Right atrium auricular region (tissue), 2 donors: ENCODE data around the gene TF. TPM values are rescaled to one million over a fixed set of nuclear protein-coding genes. Genes with fewer than 3 reads are reported as not detected.
A peak's percentile ranks its signal among the peaks of the same experiment; 100 is the strongest.

Experiments used
- DNase-seq: peaks from one replicate; pipeline ENCODE4 v3.0.0-alpha.2; 2019; ENCODE audit warnings: low spot score
- H3K27ac ChIP-seq, 2 donors: fragments of 200-600 bp; sonication (generic); 1 replicate in 1 of 2; 2 replicates in 1 of 2; pipeline ENCODE4 v1.5.1; 2016 to 2019
- H3K27me3 ChIP-seq, 2 donors: fragments of 200-600 bp; sonication (generic); one replicate each; pipeline versions ENCODE4 v1.5.1 to v1.6.0; 2017 to 2019
- H3K36me3 ChIP-seq: fragments of 200-600 bp; sonication (generic); one replicate; pipeline ENCODE4 v1.5.1; 2016
- H3K4me1 ChIP-seq, 2 donors: fragments of 200-600 bp; sonication (generic); one replicate each; pipeline versions ENCODE4 v1.5.1 to v1.6.0; 2017 to 2019
- H3K4me3 ChIP-seq, 2 donors: fragments of 200-600 bp; sonication (generic); 1 replicate in 1 of 2; 2 replicates in 1 of 2; pipeline ENCODE4 v1.5.1; 2017 to 2019; ENCODE audit warnings: mild to moderate bottlenecking in 1 of 2, moderate library complexity in 1 of 2
- H3K9me3 ChIP-seq, 2 donors: fragments of 200-600 bp; sonication (generic); one replicate each; pipeline ENCODE4 v1.5.1; 2019
- total RNA-seq, 2 donors: library from RNA; depleted of rRNA; stranded (reverse); fragments of >200 nt; gene quantifications; one replicate each; pipeline ENCODE4 v1.1.0, GENCODE V29; 2016
- TF ChIP-seq, protein P1 (sequence below), 2 donors: fragments of 200-600 bp; sonication (generic); IDR thresholded peaks; one replicate each; pipeline ENCODE4 v1.5.1; 2019; ENCODE audit warnings: antibody characterized with exemption in 2 of 2

The TF gene
- total RNA-seq, 2 donors from 2014 or later, result 4.1 TPM; not detected in 1

- TF ChIP-seq, protein P1, sequence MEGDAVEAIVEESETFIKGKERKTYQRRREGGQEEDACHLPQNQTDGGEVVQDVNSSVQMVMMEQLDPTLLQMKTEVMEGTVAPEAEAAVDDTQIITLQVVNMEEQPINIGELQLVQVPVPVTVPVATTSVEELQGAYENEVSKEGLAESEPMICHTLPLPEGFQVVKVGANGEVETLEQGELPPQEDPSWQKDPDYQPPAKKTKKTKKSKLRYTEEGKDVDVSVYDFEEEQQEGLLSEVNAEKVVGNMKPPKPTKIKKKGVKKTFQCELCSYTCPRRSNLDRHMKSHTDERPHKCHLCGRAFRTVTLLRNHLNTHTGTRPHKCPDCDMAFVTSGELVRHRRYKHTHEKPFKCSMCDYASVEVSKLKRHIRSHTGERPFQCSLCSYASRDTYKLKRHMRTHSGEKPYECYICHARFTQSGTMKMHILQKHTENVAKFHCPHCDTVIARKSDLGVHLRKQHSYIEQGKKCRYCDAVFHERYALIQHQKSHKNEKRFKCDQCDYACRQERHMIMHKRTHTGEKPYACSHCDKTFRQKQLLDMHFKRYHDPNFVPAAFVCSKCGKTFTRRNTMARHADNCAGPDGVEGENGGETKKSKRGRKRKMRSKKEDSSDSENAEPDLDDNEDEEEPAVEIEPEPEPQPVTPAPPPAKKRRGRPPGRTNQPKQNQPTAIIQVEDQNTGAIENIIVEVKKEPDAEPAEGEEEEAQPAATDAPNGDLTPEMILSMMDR (IDR thresholded peaks at IDR 0.05), result no peak
- H3K36me3 ChIP-seq, result no peaks in the 10 kb centered on the region
- H3K4me3 ChIP-seq, result no peak overlapping the region
- no peaks in the 10 kb centered on the region for H3K27me3 ChIP-seq
- no peak overlapping the region for H3K27ac ChIP-seq
- no peaks in the 10 kb centered on the region for H3K9me3 ChIP-seq
- peaks cover 0 to 8% of the 10 kb centered on the region in 2 donors for H3K4me1 ChIP-seq
- DNase-seq, result no peak
Measured at GRCh38 chr3:133840055-133840737, 94.0 kb downstream of the TF start.

DNA sequence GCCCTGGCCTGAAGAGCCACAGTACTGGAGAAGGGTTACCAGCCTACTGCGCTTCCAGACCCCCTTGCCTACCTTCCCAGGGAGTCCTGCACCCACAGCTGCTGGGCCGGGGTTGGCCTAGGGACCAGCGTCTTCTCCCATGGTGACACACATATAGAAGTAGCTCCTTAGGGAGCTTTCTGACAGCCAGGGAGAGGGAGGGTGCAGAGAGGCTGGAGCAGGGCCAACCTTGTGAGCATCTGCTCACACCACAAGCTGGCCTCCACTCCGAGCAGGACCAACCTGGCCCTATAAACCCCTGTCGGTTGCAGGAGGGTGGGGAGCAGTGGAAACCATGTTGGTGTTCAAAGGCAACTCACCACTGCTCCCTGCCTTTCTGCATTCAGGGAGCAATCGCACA, 94.6 kb downstream of the TF start:
- no peak for DNase-seq
- Histone ChIP-seq H3K36me3 (no peaks in the 10 kb centered on the region), H3K9me3 (no peaks in the 10 kb centered on the region), H3K27ac (no peak overlapping the region), H3K27me3 (no peaks in the 10 kb centered on the region), H3K4me3 (no peak overlapping the region), H3K4me1 (peaks cover 0 to 8% of the 10 kb centered on the region in 2 donors)
- TF ChIP-seq, protein P1 (IDR thresholded peaks at IDR 0.05), result no peak

- Histone ChIP-seq H3K27ac (no peak overlapping the region), H3K9me3 (no peaks in the 10 kb centered on the region), H3K36me3 (no peaks in the 10 kb centered on the region), H3K4me1 (peaks cover 0 to 8% of the 10 kb centered on the region in 2 donors), H3K4me3 (no peak overlapping the region), H3K27me3 (no peaks in the 10 kb centered on the region)
- TF ChIP-seq, protein P1 (IDR thresholded peaks at IDR 0.05), result no peak
- DNase-seq, result no peak
Measured at GRCh38 chr3:133841196-133841595, 95.0 kb downstream of the TF start.

DNA sequence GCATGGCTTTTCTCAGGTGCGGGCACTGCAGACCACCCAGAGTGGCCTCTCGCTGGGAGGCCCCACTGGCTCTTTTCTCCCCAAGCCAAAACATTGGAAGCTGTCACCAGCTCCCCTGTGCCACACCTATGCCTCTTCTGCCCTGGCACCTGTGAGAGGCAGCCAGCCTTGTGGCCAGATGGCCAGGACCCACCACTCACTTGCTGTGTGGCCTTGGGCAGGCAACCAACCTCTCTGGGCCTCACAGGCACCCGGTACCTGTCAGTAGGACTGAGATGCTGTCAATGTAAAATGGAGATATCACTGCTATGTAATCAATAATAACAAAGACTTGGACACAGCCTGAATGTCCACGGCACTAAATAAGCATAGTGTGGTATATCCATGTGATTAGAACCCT, 96.0 kb downstream of the TF start:
- no peaks in the 10 kb centered on the region for H3K36me3 ChIP-seq
- DNase-seq, result no peak
- peaks cover 0 to 8% of the 10 kb centered on the region in 2 donors for H3K4me1 ChIP-seq
- H3K9me3 ChIP-seq, result no peaks in the 10 kb centered on the region
- H3K4me3 ChIP-seq, result no peak overlapping the region
- TF ChIP-seq, protein P1 (IDR thresholded peaks at IDR 0.05), result no peak
- H3K27ac ChIP-seq, result no peak overlapping the region
- H3K27me3 ChIP-seq, result no peaks in the 10 kb centered on the region

DNA sequence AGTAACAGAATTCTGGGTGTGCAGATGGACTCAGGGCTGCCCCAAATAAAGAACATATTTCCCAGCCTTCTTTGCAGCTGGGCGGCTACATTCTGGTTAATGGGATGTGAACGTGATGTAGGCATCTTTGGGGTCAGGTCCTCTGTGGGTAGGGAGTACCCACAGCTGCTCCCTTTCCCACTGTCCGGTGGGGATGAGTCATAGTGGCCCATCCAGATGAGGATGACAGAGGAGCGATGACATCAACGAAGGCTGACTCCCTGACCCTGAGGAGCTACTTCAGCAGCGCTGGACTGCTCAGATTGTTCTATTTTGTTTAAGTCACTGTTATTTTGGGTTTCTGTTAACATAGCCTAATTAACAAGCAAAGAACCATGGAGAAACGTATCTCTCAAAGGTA, 97.4 kb downstream of the TF start:
- no peak for DNase-seq
- H3K4me3 ChIP-seq, result no peak overlapping the region
- TF ChIP-seq, protein P1 (IDR thresholded peaks at IDR 0.05), result no peak
- peak overlapping the region in 1 of 2 donors; percentile 35 for H3K27ac ChIP-seq
- H3K36me3 ChIP-seq, result no peaks in the 10 kb centered on the region
- H3K9me3 ChIP-seq, result no peaks in the 10 kb centered on the region
- peaks cover 0 to 8% of the 10 kb centered on the region in 2 donors for H3K4me1 ChIP-seq
- H3K27me3 ChIP-seq, result no peaks in the 10 kb centered on the region

DNA sequence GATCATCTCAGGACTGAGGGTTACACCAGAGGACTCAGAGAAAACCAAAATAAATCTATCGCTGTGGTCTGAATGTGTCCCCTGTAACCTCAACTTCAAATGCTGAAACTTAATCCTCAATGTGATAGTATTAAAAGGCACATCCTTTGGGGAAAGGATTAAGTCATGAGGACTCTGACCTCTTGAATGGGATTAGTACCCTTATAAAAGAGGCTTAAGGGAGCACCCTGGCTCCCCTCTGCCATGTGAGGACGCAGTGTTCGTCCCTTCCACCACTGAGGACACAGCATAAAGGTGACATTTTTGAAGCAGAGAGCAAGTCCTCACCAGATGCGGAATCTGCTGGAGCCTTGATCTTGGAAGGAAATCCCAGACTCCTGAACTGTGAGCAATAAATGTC, 98.9 kb downstream of the TF start:
- peaks cover 0 to 8% of the 10 kb centered on the region in 2 donors for H3K4me1 ChIP-seq
- H3K4me3 ChIP-seq, result no peak overlapping the region
- DNase-seq, result no peak
- H3K9me3 ChIP-seq, result no peaks in the 10 kb centered on the region
- TF ChIP-seq, protein P1 (IDR thresholded peaks at IDR 0.05), result no peak
- H3K27me3 ChIP-seq, result no peaks in the 10 kb centered on the region
- H3K36me3 ChIP-seq, result no peaks in the 10 kb centered on the region
- H3K27ac ChIP-seq, result no peak overlapping the region
